ENCODE results near the gene GPR132.
"Not testable (repeated sequence)": the region's sequence is repeated elsewhere in the genome, so short reads cannot be mapped to it uniquely, and the experiment has no call there.

Gene GPR132

GRCh38 chr14:105049753-105050550 is 15.3 kb downstream of the GPR132 start:
- Histone ChIP-seq H3K4me1 (ENCODE audit: control insufficient read depth, insufficient read depth, low read length, unreplicated experiment) (no peaks in the 10 kb centered on the region), H3K79me2 (ENCODE audit: control insufficient read depth, insufficient read depth, low read length, unreplicated experiment) (no peaks in the 10 kb centered on the region), H3K4me3 (ENCODE audit: low read depth, low read length) (no peak overlapping the region), H2AFZ (ENCODE audit: low read length, unreplicated experiment) (no peak overlapping the region), H3K36me3 (ENCODE audit: insufficient read depth, low read length) (no peaks in the 10 kb centered on the region), H3K27ac (ENCODE audit: low read depth, low read length) (no peak overlapping the region), H3K27me3 (ENCODE audit: insufficient read depth, low read length) (no peaks in the 10 kb centered on the region)

DNA sequence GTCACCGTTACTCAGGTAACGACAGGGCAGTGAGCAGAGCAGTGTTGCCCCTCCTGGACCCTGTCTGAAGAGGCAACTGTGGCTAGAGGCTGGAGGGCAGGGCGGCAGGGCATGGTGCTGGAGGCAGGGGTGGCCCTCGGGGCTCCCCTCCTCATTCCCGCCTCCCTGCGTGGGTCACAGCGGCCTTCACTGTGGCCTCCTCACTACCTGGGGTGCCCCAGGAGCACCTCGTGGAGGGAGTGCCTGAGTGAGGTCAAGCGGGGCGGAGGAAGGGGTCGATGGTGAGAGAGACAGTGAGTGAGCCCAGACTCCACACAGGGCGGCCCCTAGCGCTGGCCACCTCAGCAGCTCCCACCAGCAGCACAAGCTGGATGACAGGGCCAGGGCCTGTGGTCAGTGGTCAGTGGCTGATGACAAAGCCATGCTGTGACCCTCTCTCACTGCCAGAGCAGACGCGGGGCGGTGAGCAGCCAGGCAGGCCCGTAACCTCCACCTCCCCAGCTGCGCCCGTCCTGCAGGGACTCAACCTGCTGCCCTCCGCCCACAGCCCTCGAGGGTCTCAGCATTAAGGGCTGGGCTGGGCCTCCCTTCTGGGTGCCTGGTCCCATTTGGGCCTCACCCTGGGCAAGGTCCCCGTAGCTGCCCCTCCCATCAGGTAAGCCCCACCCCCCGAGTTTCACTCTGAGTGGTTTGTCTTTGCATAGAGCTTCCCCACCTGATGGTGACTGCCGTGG is 17.8 kb downstream of the GPR132 start:
- no peaks in the 10 kb centered on the region for H3K4me1 ChIP-seq (ENCODE audit: control insufficient read depth, insufficient read depth, low read length, unreplicated experiment)

DNA sequence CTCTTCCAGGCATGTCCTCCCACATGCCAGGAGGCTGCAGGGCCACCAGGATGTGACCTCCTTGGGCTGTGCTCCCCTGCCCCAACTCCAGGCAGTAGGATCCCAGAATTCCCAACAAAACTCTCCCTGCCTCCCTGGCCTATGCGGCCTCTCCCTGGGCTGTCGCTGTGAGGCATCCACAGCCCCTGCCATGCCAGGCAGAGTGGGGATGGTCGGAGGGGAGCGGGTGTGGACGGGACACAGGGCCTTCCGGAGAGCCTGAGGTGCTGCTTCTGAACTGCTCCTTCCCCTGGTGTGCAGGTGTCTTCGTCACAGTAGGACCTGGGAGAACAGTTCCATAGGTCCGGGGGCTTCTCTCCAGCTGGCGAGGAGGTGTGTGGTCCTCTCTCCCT is 18.3 kb downstream of the GPR132 start:
- H3K79me2 ChIP-seq (ENCODE audit: control insufficient read depth, insufficient read depth, low read length, unreplicated experiment) = no peaks in the 10 kb centered on the region
- no peak overlapping the region for H2AFZ ChIP-seq (ENCODE audit: low read length, unreplicated experiment)
- no peak overlapping the region for H3K27ac ChIP-seq (ENCODE audit: low read depth, low read length)
- H3K4me3 ChIP-seq (ENCODE audit: low read depth, low read length) = no peak overlapping the region
- no peaks in the 10 kb centered on the region for H3K4me1 ChIP-seq (ENCODE audit: control insufficient read depth, insufficient read depth, low read length, unreplicated experiment)
- no peaks in the 10 kb centered on the region for H3K36me3 ChIP-seq (ENCODE audit: insufficient read depth, low read length)
- H3K27me3 ChIP-seq (ENCODE audit: insufficient read depth, low read length) = no peaks in the 10 kb centered on the region

More for the DNA sequence above, 17.8 kb downstream of the GPR132 start:
- Histone ChIP-seq H3K79me2 (ENCODE audit: control insufficient read depth, insufficient read depth, low read length, unreplicated experiment) (no peaks in the 10 kb centered on the region), H3K27ac (ENCODE audit: low read depth, low read length) (no peak overlapping the region), H3K4me3 (ENCODE audit: low read depth, low read length) (no peak overlapping the region), H3K36me3 (ENCODE audit: insufficient read depth, low read length) (no peaks in the 10 kb centered on the region), H2AFZ (ENCODE audit: low read length, unreplicated experiment) (no peak overlapping the region), H3K27me3 (ENCODE audit: insufficient read depth, low read length) (no peaks in the 10 kb centered on the region)

GRCh38 chr14:105045710-105046326 is 19.4 kb downstream of the GPR132 start:
- H3K36me3 ChIP-seq (ENCODE audit: insufficient read depth, low read length) = no peaks in the 10 kb centered on the region
- no peaks in the 10 kb centered on the region for H3K79me2 ChIP-seq (ENCODE audit: control insufficient read depth, insufficient read depth, low read length, unreplicated experiment)
- H2AFZ ChIP-seq (ENCODE audit: low read length, unreplicated experiment) = no peak overlapping the region
- no peaks in the 10 kb centered on the region for H3K4me1 ChIP-seq (ENCODE audit: control insufficient read depth, insufficient read depth, low read length, unreplicated experiment)
- no peak overlapping the region; the same call in 1 of the 2 replicates for H3K4me3 ChIP-seq (ENCODE audit: low read depth, low read length)
- no peak overlapping the region for H3K27ac ChIP-seq (ENCODE audit: low read depth, low read length)
- H3K27me3 ChIP-seq (ENCODE audit: insufficient read depth, low read length) = no peaks in the 10 kb centered on the region

GRCh38 chr14:105043641-105044040 is 21.6 kb downstream of the GPR132 start:
- no peak overlapping the region for H2AFZ ChIP-seq (ENCODE audit: low read length, unreplicated experiment)
- no peaks in the 10 kb centered on the region for H3K4me1 ChIP-seq (ENCODE audit: control insufficient read depth, insufficient read depth, low read length, unreplicated experiment)
- no peaks in the 10 kb centered on the region for H3K36me3 ChIP-seq (ENCODE audit: insufficient read depth, low read length)
- H3K4me3 ChIP-seq (ENCODE audit: low read depth, low read length) = no peak overlapping the region
- H3K79me2 ChIP-seq (ENCODE audit: control insufficient read depth, insufficient read depth, low read length, unreplicated experiment) = no peaks in the 10 kb centered on the region
- H3K27me3 ChIP-seq (ENCODE audit: insufficient read depth, low read length) = no peaks in the 10 kb centered on the region
- no peak overlapping the region for H3K27ac ChIP-seq (ENCODE audit: low read depth, low read length)

- Histone ChIP-seq H3K79me2 (ENCODE audit: control insufficient read depth, insufficient read depth, low read length, unreplicated experiment) (no peaks in the 10 kb centered on the region), H3K36me3 (ENCODE audit: insufficient read depth, low read length) (no peaks in the 10 kb centered on the region), H2AFZ (ENCODE audit: low read length, unreplicated experiment) (no peak overlapping the region), H3K27me3 (ENCODE audit: insufficient read depth, low read length) (no peaks in the 10 kb centered on the region), H3K4me3 (ENCODE audit: low read depth, low read length) (no peak overlapping the region), H3K27ac (ENCODE audit: low read depth, low read length) (no peak overlapping the region), H3K4me1 (ENCODE audit: control insufficient read depth, insufficient read depth, low read length, unreplicated experiment) (no peaks in the 10 kb centered on the region)
Observed at GRCh38 chr14:105042813-105043212, 22.4 kb downstream of the GPR132 start.

- Histone ChIP-seq H3K4me3 (ENCODE audit: low read depth, low read length) (no peak overlapping the region), H2AFZ (ENCODE audit: low read length, unreplicated experiment) (no peak overlapping the region), H3K4me1 (ENCODE audit: control insufficient read depth, insufficient read depth, low read length, unreplicated experiment) (no peaks in the 10 kb centered on the region), H3K36me3 (ENCODE audit: insufficient read depth, low read length) (no peaks in the 10 kb centered on the region), H3K27me3 (ENCODE audit: insufficient read depth, low read length) (no peaks in the 10 kb centered on the region), H3K79me2 (ENCODE audit: control insufficient read depth, insufficient read depth, low read length, unreplicated experiment) (no peaks in the 10 kb centered on the region), H3K27ac (ENCODE audit: low read depth, low read length) (no peak overlapping the region)
Observed at GRCh38 chr14:105041841-105042765, 23.1 kb downstream of the GPR132 start.

DNA sequence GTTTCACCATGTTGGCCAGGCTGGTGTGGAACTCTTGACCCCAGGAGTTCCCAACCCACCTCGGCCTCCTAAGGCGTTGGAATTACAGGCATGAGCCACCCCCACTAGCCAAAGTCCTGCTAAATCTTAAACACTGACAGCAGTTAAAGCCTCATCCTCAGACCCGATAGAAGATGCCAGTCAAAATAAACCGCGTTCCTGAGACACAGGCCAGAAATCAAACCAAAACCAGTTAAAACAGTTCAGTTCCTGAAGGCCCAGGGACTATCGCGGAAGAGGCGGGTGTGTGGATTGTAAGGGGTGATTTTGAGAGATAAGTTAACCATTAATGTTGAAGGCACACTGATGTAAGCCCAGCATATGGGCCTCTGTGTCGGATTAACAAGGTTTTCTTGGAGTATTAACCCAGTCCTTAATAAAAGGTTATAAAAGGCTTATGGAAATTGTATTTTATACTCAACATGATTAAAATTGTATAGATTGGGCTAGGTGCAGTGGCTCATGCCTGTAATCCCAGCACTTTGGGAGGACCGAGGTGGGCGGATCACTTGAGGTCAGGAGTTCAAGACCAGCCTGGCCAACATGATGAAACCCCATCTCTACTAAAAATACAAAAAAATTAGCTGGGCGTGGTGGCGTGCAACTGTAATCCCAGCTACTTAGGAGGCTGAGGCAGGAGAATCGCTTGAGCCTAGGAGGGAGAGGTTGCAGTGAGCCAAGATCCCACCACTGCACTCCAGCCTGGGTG is 25.6 kb downstream of the GPR132 start:
- Histone ChIP-seq H3K36me3 (ENCODE audit: insufficient read depth, low read length) (no peaks in the 10 kb centered on the region), H3K4me1 (ENCODE audit: control insufficient read depth, insufficient read depth, low read length, unreplicated experiment) (no peaks in the 10 kb centered on the region), H2AFZ (ENCODE audit: low read length, unreplicated experiment) (no peak overlapping the region), H3K4me3 (ENCODE audit: low read depth, low read length) (no peak overlapping the region), H3K79me2 (ENCODE audit: control insufficient read depth, insufficient read depth, low read length, unreplicated experiment) (no peaks in the 10 kb centered on the region), H3K27me3 (ENCODE audit: insufficient read depth, low read length) (no peaks in the 10 kb centered on the region), H3K27ac (ENCODE audit: low read depth, low read length) (no peak overlapping the region)

GRCh38 chr14:105035616-105036015 is 29.6 kb downstream of the GPR132 start:
- H2AFZ ChIP-seq (ENCODE audit: low read length, unreplicated experiment); H3K4me1 ChIP-seq (ENCODE audit: control insufficient read depth, insufficient read depth, low read length, unreplicated experiment); H3K27me3 ChIP-seq (ENCODE audit: insufficient read depth, low read length); H3K79me2 ChIP-seq (ENCODE audit: control insufficient read depth, insufficient read depth, low read length, unreplicated experiment); H3K36me3 ChIP-seq (ENCODE audit: insufficient read depth, low read length); H3K4me3 ChIP-seq (ENCODE audit: low read depth, low read length); H3K27ac ChIP-seq (ENCODE audit: low read depth, low read length): not testable (repeated sequence)

Data from ACC112 (cell line).